Stimulated activated effector memory CD8-positive, alpha-beta T cell treated with anti-CD3 and anti-CD28 coated beads, Interleukin-12 subunit alpha, Interleukin-12 subunit beta, amount 100 ng/mL, for 72 hours (primary cell): ENCODE results near the gene SUSD1.
"Not testable (repeated sequence)": the region's sequence is repeated elsewhere in the genome, so short reads cannot be mapped to it uniquely, and the experiment has no call there.

ENCODE experiments used
- ATAC-seq: fragments of 150-1000 bp; cut with Tn5 transposase; 2 replicates; pipeline ENCODE4 v1.10.0; 2021
- DNase-seq, 2 donors: peaks; one replicate each; pipeline ENCODE4 v3.0.0; 2021 to 2022; ENCODE audit warnings: low spot score in 2 of 2
- H3K27ac Mint-ChIP-seq: one replicate; pipeline ENCODE4 v1.8.0; 2022; ENCODE audit warnings: mild to moderate bottlenecking, mixed read lengths
- H3K36me3 Mint-ChIP-seq: one replicate; pipeline ENCODE4 v1.8.0; 2022; ENCODE audit warnings: mild to moderate bottlenecking, mixed read lengths
- H3K4me1 Mint-ChIP-seq: one replicate; pipeline ENCODE4 v1.8.0; 2022; ENCODE audit warnings: mixed read lengths
- H3K4me3 Mint-ChIP-seq: one replicate; pipeline ENCODE4 v1.8.0; 2022; ENCODE audit warnings: mild to moderate bottlenecking, mixed read lengths
- H3K9me3 Mint-ChIP-seq: one replicate; pipeline ENCODE4 v1.8.0; 2022; ENCODE audit warnings: mixed read lengths

Gene SUSD1

GRCh38 chr9:112078432-112078831, 96.7 kb downstream of the SUSD1 start:
- Mint-ChIP-seq H3K4me1 (peaks cover 28% of the 10 kb centered on the region), H3K9me3 (no peaks in the 10 kb centered on the region), H3K4me3 (no peak overlapping the region), H3K27ac (no peak overlapping the region), H3K36me3 (no peaks in the 10 kb centered on the region)
- DNase-seq (no peak), ATAC-seq (no peak)

- no peaks in the 10 kb centered on the region for H3K9me3 Mint-ChIP-seq
- no peak for DNase-seq
- peaks cover 28% of the 10 kb centered on the region for H3K4me1 Mint-ChIP-seq
- no peak overlapping the region for H3K4me3 Mint-ChIP-seq
- ATAC-seq = no peak
- H3K27ac Mint-ChIP-seq = peak overlapping the region; percentile 26
- no peaks in the 10 kb centered on the region for H3K36me3 Mint-ChIP-seq
Measured at GRCh38 chr9:112076814-112077213, 98.3 kb downstream of the SUSD1 start.

GRCh38 chr9:112075009-112075378, 100.1 kb downstream of the SUSD1 start:
- Mint-ChIP-seq H3K4me3 (peak overlapping the region; percentile 37), H3K4me1 (peaks cover 28% of the 10 kb centered on the region), H3K9me3 (no peaks in the 10 kb centered on the region), H3K36me3 (no peaks in the 10 kb centered on the region), H3K27ac (no peak overlapping the region)
- no peak for ATAC-seq
- DNase-seq = no peak

GRCh38 chr9:112074250-112075008, 100.7 kb downstream of the SUSD1 start:
- Mint-ChIP-seq H3K9me3 (no peaks in the 10 kb centered on the region), H3K27ac (no peak overlapping the region)

GRCh38 chr9:112073639-112074173, 101.4 kb downstream of the SUSD1 start:
- not testable (repeated sequence) for H3K27ac Mint-ChIP-seq, H3K4me3 Mint-ChIP-seq

More at GRCh38 chr9:112074250-112075008, 100.7 kb downstream of the SUSD1 start:
- ATAC-seq (peak; percentile 81), DNase-seq (peak; percentile 44 to 75)
- peaks cover 28% of the 10 kb centered on the region for H3K4me1 Mint-ChIP-seq
- H3K36me3 Mint-ChIP-seq = no peaks in the 10 kb centered on the region
- H3K4me3 Mint-ChIP-seq = peak overlapping the region; percentile 37

GRCh38 chr9:112072721-112073638, 102.1 kb downstream of the SUSD1 start:
- DNase-seq (no peak), ATAC-seq (no peak)
- no peak overlapping the region for H3K27ac Mint-ChIP-seq
- H3K4me3 Mint-ChIP-seq = no peak overlapping the region
- H3K4me1 Mint-ChIP-seq = peaks cover 28% of the 10 kb centered on the region
- H3K9me3 Mint-ChIP-seq = no peaks in the 10 kb centered on the region
- H3K36me3 Mint-ChIP-seq = no peaks in the 10 kb centered on the region

More at GRCh38 chr9:112073639-112074173, 101.4 kb downstream of the SUSD1 start:
- not testable (repeated sequence) for ATAC-seq, H3K36me3 Mint-ChIP-seq, H3K9me3 Mint-ChIP-seq, DNase-seq
- peaks cover 28% of the 10 kb centered on the region for H3K4me1 Mint-ChIP-seq

- Mint-ChIP-seq H3K9me3 (no peaks in the 10 kb centered on the region), H3K36me3 (no peaks in the 10 kb centered on the region), H3K4me1 (peaks cover 5% of the 10 kb centered on the region), H3K27ac (no peak overlapping the region), H3K4me3 (no peak overlapping the region)
- no peak for DNase-seq
- ATAC-seq = peak; percentile 36
Measured at GRCh38 chr9:112069318-112070169, 105.6 kb downstream of the SUSD1 start.

GRCh38 chr9:112065806-112066606, 109.1 kb downstream of the SUSD1 start:
- Mint-ChIP-seq H3K9me3 (no peaks in the 10 kb centered on the region), H3K4me1 (peaks cover 17% of the 10 kb centered on the region), H3K4me3 (no peak overlapping the region), H3K36me3 (no peaks in the 10 kb centered on the region), H3K27ac (no peak overlapping the region)
- ATAC-seq = no peak
- no peak for DNase-seq

- Mint-ChIP-seq H3K4me3 (no peak overlapping the region), H3K27ac (no peak overlapping the region), H3K36me3 (no peaks in the 10 kb centered on the region), H3K9me3 (no peaks in the 10 kb centered on the region), H3K4me1 (peaks cover 23% of the 10 kb centered on the region)
- no peak for ATAC-seq
- no peak for DNase-seq
Measured at GRCh38 chr9:112064871-112065270, 110.2 kb downstream of the SUSD1 start.

- Mint-ChIP-seq H3K36me3 (no peaks in the 10 kb centered on the region), H3K9me3 (no peaks in the 10 kb centered on the region), H3K27ac (no peak overlapping the region), H3K4me3 (no peak overlapping the region), H3K4me1 (peaks cover 23% of the 10 kb centered on the region)
- DNase-seq (no peak), ATAC-seq (no peak)
Measured at GRCh38 chr9:112063586-112063985, 111.5 kb downstream of the SUSD1 start.

GRCh38 chr9:112063151-112063550, 111.9 kb downstream of the SUSD1 start:
- H3K27ac Mint-ChIP-seq = no peak overlapping the region
- DNase-seq (no peak), ATAC-seq (no peak)
- no peaks in the 10 kb centered on the region for H3K36me3 Mint-ChIP-seq
- H3K9me3 Mint-ChIP-seq = no peaks in the 10 kb centered on the region
- H3K4me3 Mint-ChIP-seq = no peak overlapping the region
- H3K4me1 Mint-ChIP-seq = peaks cover 23% of the 10 kb centered on the region

- no peak overlapping the region for H3K4me3 Mint-ChIP-seq
- DNase-seq (peak; percentile 8 to 60), ATAC-seq (peak; percentile 87)
- H3K9me3 Mint-ChIP-seq = no peaks in the 10 kb centered on the region
- peaks cover 23% of the 10 kb centered on the region for H3K4me1 Mint-ChIP-seq
- no peak overlapping the region for H3K27ac Mint-ChIP-seq
- no peaks in the 10 kb centered on the region for H3K36me3 Mint-ChIP-seq
Measured at GRCh38 chr9:112061152-112061740, 113.9 kb downstream of the SUSD1 start.

GRCh38 chr9:112059966-112060320, 115.2 kb downstream of the SUSD1 start:
- peaks cover 23% of the 10 kb centered on the region for H3K4me1 Mint-ChIP-seq
- no peaks in the 10 kb centered on the region for H3K36me3 Mint-ChIP-seq
- DNase-seq (no peak), ATAC-seq (no peak)
- H3K27ac Mint-ChIP-seq = no peak overlapping the region
- no peak overlapping the region for H3K4me3 Mint-ChIP-seq
- H3K9me3 Mint-ChIP-seq = no peaks in the 10 kb centered on the region
